Measurements from ENCODE around the gene HOXC11.

HOXC11 gene

GRCh38 chr12:53956914-53957536, 15.9 kb upstream of the HOXC11 start:
- no peak for DNase-seq (ENCODE audit: low read depth)

- DNase-seq (ENCODE audit: low read depth): no peak
Measured at GRCh38 chr12:53958128-53958527, 14.8 kb upstream of the HOXC11 start.

- no peak for DNase-seq (ENCODE audit: low read depth)
Measured at GRCh38 chr12:53959314-53959713, 13.6 kb upstream of the HOXC11 start.

GRCh38 chr12:53960187-53961024, 12.5 kb upstream of the HOXC11 start:
- DNase-seq (ENCODE audit: low read depth): no peak

GRCh38 chr12:53961025-53961761, 11.7 kb upstream of the HOXC11 start:
- no peak for DNase-seq (ENCODE audit: low read depth)

GRCh38 chr12:53963005-53963404, 9.9 kb upstream of the HOXC11 start:
- no peak for DNase-seq (ENCODE audit: low read depth)

GRCh38 chr12:53963434-53964314, 9.3 kb upstream of the HOXC11 start:
- DNase-seq (ENCODE audit: low read depth): no peak

DNA sequence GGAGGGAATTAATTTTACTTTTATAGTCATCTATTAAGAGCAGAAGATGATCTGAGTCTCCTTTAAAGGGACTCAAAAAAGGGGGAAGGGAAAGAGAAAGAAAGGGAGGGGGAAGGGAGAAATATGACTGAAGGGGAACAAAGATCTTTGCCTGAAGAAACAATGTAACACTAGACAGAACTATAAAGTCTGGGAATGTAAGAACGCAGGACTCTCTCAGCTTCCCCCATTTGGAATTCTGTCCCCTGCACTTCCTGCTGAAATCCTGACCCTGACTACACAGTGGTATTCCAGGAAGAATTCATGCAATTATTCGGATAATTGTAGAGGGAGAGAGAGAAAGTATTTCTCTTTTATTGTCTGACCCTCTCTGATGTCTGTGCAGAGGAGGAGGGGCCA, 8.6 kb upstream of the HOXC11 start:
- no peak for DNase-seq (ENCODE audit: low read depth)

DNA sequence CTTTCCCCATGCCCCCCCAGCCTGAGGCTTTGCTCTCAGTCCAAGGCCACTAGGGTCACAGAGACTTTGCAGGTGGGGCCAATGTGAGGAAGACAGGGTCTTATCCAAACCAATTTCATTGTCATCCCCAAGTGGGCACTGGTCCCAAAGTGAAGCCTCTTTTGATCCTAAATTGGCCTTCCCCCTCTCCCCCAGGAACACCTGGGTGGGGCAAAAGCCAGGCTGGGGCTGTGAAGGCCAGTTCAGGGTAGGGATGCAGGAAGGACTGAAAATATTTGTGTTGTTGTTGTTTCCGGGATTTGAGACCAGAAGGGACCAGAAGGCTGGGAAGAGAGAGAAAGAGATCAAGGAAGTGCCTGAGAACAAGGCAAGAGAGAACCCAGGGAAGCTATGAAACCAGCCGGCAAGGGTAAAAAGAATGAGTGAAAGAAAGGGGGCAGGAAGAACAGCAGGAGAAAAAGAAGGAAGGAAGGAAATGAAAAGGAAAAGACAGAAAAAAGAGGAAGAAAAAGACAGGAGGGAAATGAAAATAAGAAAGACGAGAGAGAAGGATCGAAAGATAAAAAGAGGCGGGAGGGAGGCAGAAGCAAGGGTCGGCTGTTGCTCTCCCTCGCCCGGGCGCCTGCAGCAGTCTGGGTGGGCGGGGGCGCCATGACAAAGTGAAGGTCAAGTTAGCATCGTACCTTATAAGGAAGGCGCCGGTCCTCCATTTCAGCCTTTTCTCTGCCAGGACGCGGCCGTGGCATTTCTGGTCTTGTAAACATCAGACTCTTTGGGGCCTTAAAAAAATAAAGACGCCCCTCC, 7.4 kb upstream of the HOXC11 start:
- no peak for DNase-seq (ENCODE audit: low read depth)

GRCh38 chr12:53966085-53966384, 6.9 kb upstream of the HOXC11 start:
- DNase-seq (ENCODE audit: low read depth): no peak

GRCh38 chr12:53966385-53967133, 6.4 kb upstream of the HOXC11 start:
- no peak for DNase-seq (ENCODE audit: low read depth)

GRCh38 chr12:53967421-53967925, 5.5 kb upstream of the HOXC11 start:
- DNase-seq (ENCODE audit: low read depth): no peak

GRCh38 chr12:53968214-53969127, 4.5 kb upstream of the HOXC11 start:
- DNase-seq (ENCODE audit: low read depth): no peak

GRCh38 chr12:53969588-53970259, 3.2 kb upstream of the HOXC11 start:
- no peak for DNase-seq (ENCODE audit: low read depth)

- DNase-seq (ENCODE audit: low read depth): no peak
Measured at GRCh38 chr12:53970451-53970850, 2.5 kb upstream of the HOXC11 start.

- DNase-seq (ENCODE audit: low read depth): no peak
Measured at GRCh38 chr12:53971129-53971528, 1.8 kb upstream of the HOXC11 start.

DNA sequence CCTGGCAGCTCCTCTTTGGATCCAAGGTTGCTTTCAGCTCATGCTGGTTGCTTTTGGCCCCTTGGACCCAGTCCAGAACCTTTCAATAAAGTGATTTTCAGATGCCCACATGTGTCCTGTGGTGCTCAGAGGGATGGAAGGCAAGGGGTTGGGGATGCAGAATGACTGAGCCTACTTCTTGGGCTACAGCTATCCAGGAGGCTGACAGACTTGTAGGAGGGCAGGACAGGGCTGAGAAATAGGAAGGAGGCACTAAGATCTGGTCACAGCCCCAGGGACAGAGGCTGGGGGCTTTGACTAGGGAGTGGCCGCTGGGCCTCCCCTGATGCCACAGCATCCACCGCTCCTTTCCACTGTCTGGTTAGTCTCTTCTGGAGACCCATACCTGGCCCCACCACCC, 1.2 kb upstream of the HOXC11 start:
- no peak for DNase-seq (ENCODE audit: low read depth)

DNA sequence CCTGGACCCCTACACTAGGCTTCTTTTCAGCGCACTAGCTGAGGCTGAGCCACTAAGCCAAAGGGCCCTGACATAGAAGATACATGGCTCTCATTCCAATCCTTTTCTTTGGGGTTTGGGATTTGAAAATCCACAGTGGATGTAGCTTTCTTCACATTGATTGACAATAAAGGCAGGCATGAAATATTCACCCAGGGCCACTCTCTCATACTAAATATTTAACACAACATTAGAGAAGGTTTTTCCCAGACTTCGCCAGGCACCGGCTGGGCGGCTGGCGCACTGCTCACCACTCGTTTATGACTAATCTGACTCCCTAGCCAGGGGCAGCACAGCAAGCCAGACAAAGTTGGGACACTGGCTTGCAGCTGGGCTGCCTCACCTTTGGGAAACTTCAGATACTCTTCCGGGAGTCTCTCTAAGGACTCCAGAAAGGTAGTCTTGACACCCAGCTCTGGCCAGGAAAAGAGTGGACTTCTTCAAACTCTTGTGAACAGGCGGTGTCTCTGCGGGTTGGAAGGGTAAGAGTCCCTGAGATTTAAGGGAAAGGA, 699 bp upstream of the HOXC11 start:
- DNase-seq (ENCODE audit: low read depth): no peak
